Erythroblast (primary cell): ENCODE data around the gene IQCH.

Experiments
- GATA1 ChIP-seq: IDR thresholded peaks from 2 replicates; pipeline ENCODE4 v1.6.1; 2011; ENCODE audit warnings: low read depth, mild to moderate bottlenecking, control low read depth, low read length, moderate library complexity
- POLR2A ChIP-seq: IDR thresholded peaks from 2 replicates; pipeline ENCODE4 v1.6.1; 2011; ENCODE audit warnings: mild to moderate bottlenecking, low read length

GRCh38 chr15:67380921-67381320 is 126.3 kb downstream of the IQCH start:
- TF ChIP-seq POLR2A: no peak
- TF ChIP-seq GATA1: no peak
